NCI-H1092 treated with DMSO at 0.1 percent for 48 hours (cell line): ENCODE data around the gene TENT5A.
A peak's percentile ranks its signal among the peaks of the same experiment; 100 is the strongest.

Source experiments
- DNase-seq: peaks from one replicate; lab custom pipeline; 2025; lab: John Stamatoyannopoulos, UW

Gene TENT5A

GRCh38 chr6:81771097-81771496, 18.6 kb upstream of the TENT5A start:
- no peak for DNase-seq

DNA sequence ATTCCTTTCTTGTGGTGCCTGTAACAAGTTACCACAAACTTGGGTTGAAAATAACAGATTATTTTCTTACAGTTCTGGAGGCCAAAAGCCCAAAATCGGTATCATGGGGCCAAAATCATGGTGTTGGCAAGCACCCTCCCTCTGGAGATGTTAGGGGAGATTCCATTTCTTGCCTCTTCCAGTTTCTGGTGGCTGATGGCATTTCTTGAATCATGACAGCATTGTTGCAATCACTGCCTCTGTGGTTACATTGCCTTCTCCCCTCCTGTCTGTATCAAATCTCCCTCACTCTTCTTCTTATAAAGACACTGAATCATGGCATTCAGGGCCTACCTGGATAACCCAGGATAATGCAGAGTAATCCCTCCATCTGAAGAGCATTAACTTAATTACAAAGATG, 17.9 kb upstream of the TENT5A start:
- DNase-seq = no peak

DNA sequence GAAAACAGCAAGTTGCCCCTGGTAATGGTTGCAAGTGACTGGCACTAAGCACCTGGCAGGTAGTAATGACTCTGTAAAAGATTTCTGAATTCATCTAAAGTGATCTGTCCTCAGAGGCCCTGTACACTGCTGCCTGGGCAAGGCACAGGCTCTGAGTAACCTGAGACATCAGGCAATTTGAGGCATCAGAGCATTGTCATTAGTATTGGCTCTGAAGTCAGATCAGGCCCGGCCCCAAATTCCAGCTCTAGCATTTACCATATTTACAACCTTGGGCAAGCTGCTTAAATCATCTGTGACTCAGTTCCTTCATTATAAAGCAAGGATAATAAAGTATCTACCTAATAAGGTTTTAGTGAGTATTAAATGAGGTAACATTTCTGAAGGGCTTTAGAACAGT, 17.3 kb upstream of the TENT5A start:
- no peak for DNase-seq

- DNase-seq = no peak
Observed at GRCh38 chr6:81768150-81768942, 15.9 kb upstream of the TENT5A start.

DNA sequence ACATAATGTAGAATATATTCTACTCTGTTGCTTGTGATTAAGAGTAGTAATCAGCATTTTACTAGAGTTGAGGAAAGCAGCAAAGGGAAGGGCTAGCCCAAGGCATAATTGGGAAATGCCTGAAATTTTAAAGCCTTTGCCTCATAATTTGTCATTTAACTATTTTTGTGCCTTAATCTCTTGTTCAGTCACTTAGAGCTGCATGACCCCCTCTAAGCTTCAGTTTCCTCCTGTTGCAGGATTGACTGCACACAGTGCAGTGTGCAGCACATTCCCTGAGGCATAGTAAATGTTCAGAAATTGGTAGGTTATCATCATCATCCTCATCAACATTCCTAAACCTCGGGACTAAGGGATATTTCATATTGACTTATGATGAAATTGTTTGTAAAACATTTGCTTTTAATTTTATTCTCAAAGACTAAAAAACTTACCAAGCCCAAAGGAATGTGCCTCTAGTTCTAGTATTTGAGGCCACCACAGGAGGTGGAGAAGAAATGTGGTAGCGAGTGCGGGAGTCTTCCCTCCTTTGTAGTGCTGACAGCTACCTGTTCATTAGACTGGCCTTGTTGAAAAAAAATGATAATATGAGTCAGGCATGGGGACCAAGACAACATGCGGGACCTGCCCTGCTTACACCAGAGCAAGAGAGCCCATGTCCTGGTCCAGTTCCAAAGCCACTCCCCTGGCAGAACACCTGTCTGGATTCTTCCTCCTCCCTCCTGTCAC, 14.8 kb upstream of the TENT5A start:
- DNase-seq = no peak

- DNase-seq = no peak
Observed at GRCh38 chr6:81766482-81767069, 14.1 kb upstream of the TENT5A start.

- no peak for DNase-seq
Observed at GRCh38 chr6:81764531-81764930, 12.1 kb upstream of the TENT5A start.

GRCh38 chr6:81763968-81764367, 11.5 kb upstream of the TENT5A start:
- DNase-seq = no peak

DNA sequence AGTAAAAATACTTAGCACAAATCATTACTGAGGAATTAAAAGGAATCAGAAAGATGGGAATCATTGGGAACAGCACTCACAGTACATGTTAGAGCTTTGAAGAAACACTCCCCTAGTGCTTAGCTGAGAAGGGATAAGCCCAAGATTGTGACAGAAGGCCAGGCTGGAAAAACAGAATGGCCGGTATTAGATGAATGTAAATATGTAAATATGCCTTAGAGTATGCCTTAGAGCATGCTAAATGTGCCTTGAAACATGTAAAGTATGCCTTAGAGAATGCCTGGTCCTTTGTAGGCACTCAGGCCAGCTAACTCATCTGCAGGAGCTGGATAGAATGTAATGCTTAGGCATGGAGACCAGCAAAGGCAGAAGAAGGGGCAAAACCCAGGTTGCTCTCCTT, 10.6 kb upstream of the TENT5A start:
- DNase-seq = no peak

DNA sequence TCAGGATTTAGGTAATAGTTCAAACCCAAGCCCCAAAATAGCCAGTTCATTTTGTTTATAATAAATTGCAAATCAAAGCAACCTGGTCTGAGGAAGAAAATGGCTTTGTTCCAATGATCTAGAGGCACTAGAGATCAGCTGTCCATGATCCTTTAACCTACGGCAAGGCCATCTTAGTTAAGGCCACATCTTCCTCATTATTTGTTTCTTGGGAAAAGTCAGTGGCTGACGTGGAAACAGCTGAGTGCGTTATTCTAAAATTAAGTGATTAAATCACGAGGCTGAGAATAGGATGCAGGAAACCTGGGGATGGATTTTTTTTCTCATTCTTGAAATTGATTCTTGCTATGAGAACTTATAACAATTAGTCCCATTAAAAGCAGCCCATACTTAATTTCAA, 10.1 kb upstream of the TENT5A start:
- no peak for DNase-seq

- DNase-seq = no peak
Observed at GRCh38 chr6:81762132-81762531, 9.7 kb upstream of the TENT5A start.

DNA sequence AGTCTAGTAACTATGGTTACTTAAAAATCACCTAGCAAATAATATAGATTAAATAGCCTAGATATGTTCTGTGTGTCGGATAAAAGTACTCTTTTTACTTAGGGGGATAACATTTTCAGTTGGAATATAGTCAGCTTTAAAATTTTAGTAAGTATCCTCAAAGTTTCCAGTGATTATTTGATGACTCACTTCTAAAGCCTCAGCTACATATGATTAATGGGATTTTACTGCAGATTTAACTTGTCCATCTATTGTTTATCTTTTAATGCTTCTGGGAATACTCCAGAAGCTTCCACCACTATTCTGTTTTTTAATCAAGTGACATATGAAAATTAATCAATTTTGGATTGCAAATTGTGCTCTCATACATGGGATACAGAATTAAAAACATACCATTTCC, 8.7 kb upstream of the TENT5A start:
- no peak for DNase-seq

DNA sequence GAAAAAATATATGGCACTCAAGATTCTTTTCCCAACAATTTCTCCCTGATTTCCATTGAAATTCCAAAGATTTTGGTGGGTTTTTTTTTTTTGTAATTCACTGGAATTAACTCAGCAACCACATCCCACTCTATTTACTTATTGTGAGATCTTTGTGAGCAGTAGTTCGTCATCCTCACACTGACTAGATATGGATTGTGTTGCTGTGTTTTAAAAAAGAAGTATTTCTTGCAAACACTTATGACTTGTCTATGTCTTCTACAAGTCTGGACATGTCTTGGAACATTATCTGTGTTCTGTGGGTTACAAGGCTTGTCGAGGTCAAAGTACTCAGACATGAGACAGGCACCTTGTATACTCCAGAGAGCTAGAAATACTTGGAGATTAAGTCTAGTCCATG, 7.3 kb upstream of the TENT5A start:
- DNase-seq = no peak

GRCh38 chr6:81758221-81758620, 5.7 kb upstream of the TENT5A start:
- no peak for DNase-seq

DNA sequence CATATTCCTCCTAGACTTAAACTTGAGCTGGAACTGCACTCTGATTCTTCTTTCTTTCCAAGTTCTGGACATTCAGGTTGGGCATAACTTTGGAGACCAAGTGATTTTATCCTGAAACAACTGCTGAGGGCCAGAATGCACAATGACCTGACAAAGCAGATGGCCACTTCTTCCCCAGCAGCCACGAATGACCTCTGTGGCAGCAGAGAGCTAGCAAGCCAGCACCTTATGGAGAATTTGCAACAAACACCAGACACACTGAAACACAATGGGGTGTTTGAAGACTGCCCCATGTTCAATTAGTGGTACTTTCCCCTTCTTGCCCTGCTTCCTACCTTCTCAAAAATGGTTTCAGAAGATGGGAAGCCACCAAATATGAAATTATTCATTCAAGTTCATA, 4.2 kb upstream of the TENT5A start:
- no peak for DNase-seq

DNA sequence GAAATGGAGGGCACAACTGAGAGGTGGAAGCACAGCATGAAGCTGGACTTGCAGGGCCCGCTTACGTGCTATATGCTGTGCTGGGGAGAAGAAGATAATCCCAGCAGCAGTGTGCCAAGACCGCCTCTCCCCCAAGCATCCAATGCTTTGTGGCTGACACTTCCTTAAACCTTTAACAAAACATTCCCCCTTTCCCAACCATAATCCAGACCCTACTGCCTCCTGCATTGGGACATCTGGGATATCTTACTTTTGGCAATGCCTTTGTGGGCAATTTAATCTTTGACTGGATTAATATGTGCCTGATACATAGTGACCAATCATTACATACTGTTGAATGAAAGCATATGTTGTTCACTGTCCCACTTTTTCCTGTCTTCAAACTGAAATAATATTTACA, 3.1 kb upstream of the TENT5A start:
- DNase-seq = no peak

DNA sequence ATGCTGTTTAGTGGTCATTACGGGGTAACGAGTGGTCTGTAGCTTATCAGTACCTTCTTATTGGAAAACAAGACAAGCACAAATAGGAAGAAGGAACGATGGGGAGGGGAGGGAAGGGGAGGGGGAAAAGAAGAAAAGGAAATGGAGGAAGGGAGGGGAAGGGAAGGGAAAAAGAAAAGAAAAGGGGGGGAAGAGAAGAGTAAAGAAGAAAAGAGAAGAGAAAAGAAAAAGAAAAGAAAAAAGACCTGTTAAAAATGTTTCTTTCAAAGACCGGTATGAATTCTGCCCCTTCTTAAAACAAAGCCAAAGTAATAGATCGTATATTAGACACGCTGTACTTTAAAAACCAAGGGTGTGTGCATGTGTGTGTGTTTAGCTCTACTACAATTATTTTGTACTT, 2.4 kb upstream of the TENT5A start:
- DNase-seq = no peak

- peak; percentile 54 for DNase-seq
Observed at GRCh38 chr6:81753711-81754577, 1.5 kb upstream of the TENT5A start.

GRCh38 chr6:81752921-81753710, 635 bp upstream of the TENT5A start:
- DNase-seq = peak; percentile 74

DNA sequence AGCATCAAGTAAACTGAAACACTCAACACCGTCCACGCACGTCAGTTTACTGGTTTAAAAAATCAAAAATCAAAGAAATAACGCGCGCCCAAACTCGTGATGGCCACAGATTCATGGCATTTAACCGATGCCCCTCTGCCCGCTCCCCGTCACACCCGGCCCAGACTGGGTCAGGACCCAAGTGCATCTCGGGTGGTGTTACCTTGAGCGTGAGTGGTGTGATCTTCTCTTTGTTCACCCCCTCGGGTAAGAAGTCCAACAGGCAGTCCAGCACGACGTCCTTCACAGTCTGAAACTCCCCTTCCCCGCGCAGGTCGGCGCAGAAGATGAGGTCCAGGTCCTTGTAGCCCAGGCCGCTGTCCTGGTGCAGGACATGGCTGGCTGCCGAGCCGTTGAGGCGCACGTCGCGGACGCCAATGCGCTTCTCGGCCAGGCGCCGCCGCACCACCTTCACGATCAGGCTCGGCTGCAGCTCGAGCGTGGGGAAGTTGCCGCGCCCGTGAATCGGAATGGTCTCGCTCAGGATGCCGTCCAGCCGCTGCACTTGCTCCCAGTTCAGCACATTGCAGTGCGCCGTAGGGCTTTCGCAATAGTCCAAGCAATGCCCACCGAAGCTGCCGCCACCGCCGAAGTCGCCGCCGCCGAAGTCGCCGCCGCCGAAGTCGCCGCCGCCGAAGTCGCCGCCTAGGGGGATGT, 945 bp downstream of the TENT5A start:
- DNase-seq = no peak
